Activated naive CD4-positive, alpha-beta T cell treated with Interleukin-2 at 50 U/mL for 16 hours (primary cell): ENCODE data around the gene CDC45.
"Not testable (repeated sequence)": the region's sequence is repeated elsewhere in the genome, so short reads cannot be mapped to it uniquely, and the experiment has no call there.

Experiments
- DNase-seq: peaks from one replicate; pipeline ENCODE4 v3.0.0-alpha.2; 2020

Gene CDC45

GRCh38 chr22:19479355-19480172 lies at the start of gene CDC45:
TSS of gene CDC45 (plus strand) at chr22:19479920. CDS start at chr22:19479969, 49 bp downstream.
- peak; percentile 95 for DNase-seq

- DNase-seq, result peak; percentile 37
Measured at GRCh38 chr22:19429950-19430889, 49.5 kb upstream of the CDC45 start.

GRCh38 chr22:19430890-19431541 lies 48.7 kb upstream of the CDC45 start:
- DNase-seq, result peak; percentile 22

GRCh38 chr22:19431649-19432132 lies 48.0 kb upstream of the CDC45 start, which contains the start of gene HIRA:
TSS of gene HIRA (minus strand) at chr22:19431733. CDS start at chr22:19431476, 257 bp downstream.
- peak; percentile 90 for DNase-seq

GRCh38 chr22:19432133-19432851 lies 47.4 kb upstream of the CDC45 start, which contains the start of gene MRPL40:
TSS of gene MRPL40 (plus strand) at chr22:19432545. CDS start at chr22:19432555, 10 bp downstream.
- peak; percentile 91 for DNase-seq

- DNase-seq, result no peak
Measured at GRCh38 chr22:19434401-19434800, 45.3 kb upstream of the CDC45 start.

- DNase-seq, result no peak
Measured at GRCh38 chr22:19434829-19435580, 44.7 kb upstream of the CDC45 start.

GRCh38 chr22:19436444-19437161 lies 43.1 kb upstream of the CDC45 start:
- DNase-seq, result not testable (repeated sequence)

- no peak for DNase-seq
Measured at GRCh38 chr22:19438298-19438697, 41.4 kb upstream of the CDC45 start.

GRCh38 chr22:19440411-19441195 lies 39.1 kb upstream of the CDC45 start:
- no peak for DNase-seq

GRCh38 chr22:19442166-19442565 lies 37.6 kb upstream of the CDC45 start:
- no peak for DNase-seq

- no peak for DNase-seq
Measured at GRCh38 chr22:19443544-19444211, 36.0 kb upstream of the CDC45 start.

- DNase-seq, result not testable (repeated sequence)
Measured at GRCh38 chr22:19445279-19445982, 34.3 kb upstream of the CDC45 start.

- DNase-seq, result no peak
Measured at GRCh38 chr22:19446603-19447329, 33.0 kb upstream of the CDC45 start.

GRCh38 chr22:19447330-19448075 lies 32.2 kb upstream of the CDC45 start, which contains the start of gene C22orf39:
TSS of gene C22orf39 (minus strand) at chr22:19447711. CDS start at chr22:19447688, 23 bp downstream.
- peak; percentile 90 for DNase-seq

GRCh38 chr22:19448076-19448607 lies 31.6 kb upstream of the CDC45 start:
- peak; percentile 11 for DNase-seq
